GM21367 (cell line): ENCODE measurements around the gene RTN4RL1.

ENCODE experiments used
- ATAC-seq: cut with Tn5 transposase; IDR thresholded peaks from one replicate; pipeline ENCODE4 v1.9.1; 2021; ENCODE audit not compliant: unreplicated experiment

Gene RTN4RL1

DNA sequence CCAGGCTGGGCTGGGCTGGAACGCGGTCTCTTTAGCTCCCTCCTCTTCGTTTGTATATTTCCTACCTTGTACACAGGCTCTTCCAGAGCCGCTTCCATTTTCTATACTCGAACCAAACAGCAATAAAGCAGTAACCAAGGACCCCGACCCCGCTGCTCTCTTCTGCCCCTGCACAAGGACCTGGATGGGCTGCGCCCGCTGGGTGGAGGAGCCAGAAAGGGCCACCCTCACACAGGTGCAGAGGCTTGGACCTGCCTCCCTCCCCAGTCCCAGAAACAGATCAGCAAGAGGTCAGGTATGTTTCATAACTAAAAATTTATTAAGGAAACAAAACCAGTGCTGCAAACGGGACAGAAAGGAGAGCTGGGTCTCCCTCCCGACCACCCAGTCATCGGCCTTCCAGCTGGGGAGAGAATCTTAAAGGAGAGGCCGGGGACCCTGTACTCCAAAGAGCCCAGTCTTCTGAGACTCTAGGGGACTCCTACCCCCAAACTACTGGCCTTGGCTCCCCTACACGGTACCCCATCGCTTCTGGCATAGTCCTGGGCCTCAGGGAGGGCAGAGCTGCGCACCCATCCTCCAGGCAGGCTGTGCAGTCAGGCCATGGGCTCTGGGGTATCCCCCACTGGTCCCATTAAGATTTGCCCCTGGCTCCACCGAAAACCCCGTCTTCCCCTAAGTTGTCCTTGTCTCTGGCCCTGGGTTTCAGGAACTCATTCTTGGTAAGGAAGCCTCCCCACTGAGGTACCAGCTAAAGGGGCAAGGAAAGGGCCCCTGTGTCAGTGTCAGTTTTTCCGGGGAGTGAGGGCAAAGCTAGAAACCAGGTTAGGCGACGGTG, 34.6 kb upstream of the RTN4RL1 start:
- ATAC-seq = no peak

GRCh38 chr17:2058586-2059546, 33.7 kb upstream of the RTN4RL1 start:
- no peak for ATAC-seq

DNA sequence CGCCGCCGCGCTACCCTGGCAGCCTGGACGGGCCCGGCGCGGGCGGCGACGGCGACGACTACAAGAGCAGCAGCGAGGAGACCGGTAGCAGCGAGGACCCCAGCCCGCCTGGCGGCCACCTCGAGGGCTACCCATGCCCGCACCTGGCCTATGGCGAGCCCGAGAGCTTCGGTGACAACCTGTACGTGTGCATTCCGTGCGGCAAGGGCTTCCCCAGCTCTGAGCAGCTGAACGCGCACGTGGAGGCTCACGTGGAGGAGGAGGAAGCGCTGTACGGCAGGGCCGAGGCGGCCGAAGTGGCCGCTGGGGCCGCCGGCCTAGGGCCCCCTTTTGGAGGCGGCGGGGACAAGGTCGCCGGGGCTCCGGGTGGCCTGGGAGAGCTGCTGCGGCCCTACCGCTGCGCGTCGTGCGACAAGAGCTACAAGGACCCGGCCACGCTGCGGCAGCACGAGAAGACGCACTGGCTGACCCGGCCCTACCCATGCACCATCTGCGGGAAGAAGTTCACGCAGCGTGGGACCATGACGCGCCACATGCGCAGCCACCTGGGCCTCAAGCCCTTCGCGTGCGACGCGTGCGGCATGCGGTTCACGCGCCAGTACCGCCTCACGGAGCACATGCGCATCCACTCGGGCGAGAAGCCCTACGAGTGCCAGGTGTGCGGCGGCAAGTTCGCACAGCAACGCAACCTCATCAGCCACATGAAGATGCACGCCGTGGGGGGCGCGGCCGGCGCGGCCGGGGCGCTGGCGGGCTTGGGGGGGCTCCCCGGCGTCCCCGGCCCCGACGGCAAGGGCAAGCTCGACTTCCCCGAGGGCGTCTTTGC, 32.8 kb upstream of the RTN4RL1 start:
- ATAC-seq = no peak

GRCh38 chr17:2057175-2057759, 32.1 kb upstream of the RTN4RL1 start:
- ATAC-seq = no peak

DNA sequence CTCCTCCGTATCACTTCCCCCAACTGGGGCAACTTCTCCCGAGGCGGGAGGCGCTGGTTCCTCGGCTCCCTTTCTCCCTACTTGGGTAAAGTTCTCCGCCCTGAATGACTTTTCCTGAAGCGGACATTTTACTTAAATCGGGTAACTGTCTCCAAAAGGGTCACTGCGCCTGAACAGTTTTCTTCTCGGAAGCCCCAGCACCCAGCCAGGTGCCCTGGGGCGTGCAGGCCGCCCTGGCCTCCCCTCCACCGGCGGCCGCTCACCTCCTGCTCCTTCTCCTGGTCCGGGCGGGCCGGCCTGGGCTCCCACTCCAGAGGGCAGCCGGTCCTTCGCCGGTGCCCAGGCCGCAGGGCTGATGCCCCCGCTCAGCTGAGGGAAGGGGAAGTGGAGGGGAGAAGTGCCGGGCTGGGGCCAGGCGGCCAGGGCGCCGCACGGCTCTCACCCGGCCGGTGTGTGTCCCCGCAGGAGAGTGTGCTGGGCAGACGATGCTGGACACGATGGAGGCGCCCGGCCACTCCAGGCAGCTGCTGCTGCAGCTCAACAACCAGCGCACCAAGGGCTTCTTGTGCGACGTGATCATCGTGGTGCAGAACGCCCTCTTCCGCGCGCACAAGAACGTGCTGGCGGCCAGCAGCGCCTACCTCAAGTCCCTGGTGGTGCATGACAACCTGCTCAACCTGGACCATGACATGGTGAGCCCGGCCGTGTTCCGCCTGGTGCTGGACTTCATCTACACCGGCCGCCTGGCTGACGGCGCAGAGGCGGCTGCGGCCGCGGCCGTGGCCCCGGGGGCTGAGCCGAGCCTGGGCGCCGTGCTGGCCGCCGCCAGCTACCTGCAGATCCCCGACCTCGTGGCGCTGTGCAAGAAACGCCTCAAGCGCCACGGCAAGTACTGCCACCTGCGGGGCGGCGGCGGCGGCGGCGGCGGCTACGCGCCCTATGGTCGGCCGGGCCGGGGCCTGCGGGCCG, 31.4 kb upstream of the RTN4RL1 start:
- ATAC-seq = no peak

DNA sequence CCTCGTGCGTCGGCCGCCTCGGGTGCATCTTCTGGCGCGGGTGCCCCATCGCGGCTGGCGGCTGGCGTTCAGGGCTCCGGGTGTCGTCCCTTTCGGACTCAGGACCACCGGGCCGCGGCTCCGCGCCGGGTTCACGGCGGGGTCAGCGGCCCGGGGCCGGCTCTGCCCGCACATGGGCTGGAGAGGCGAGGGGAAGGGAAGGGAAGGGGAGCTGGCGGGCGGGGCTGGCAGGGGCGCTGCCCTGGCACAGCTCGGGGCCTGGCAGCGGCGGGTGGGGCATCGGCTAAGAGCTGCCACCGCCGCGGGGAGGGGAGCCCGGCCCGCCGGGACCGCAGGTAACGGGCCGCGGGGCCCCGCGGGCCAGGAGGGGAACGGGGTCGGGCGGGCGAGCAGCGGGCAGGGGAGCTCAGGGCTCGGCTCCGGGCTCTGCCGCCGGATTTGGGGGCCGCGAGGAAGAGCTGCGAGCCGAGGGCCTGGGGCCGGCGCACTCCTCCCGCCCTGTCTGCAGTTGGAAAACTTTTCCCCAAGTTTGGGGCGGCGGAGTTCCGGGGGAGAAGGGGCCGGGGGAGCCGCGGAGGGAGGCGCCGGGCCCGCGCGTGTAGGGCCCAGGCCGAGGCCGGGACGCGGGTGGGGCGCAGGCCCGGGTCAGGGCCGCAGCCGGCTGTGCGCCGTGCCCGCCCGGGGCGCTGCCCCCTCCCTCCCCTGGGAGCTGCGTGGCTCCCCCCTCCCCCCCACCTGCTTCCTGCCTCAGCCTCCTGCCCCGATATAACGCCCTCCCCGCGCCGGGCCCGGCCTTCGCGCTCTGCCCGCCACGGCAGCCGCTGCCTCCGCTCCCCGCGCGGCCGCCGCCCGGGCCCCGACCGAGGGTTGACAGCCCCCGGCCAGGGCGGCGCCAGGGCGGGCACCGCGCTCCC, 30.4 kb upstream of the RTN4RL1 start:
- ATAC-seq = no peak

- no peak for ATAC-seq
Measured at GRCh38 chr17:2054512-2055291, 29.6 kb upstream of the RTN4RL1 start, which contains the start of gene HIC1. Gene HIC1, plus strand, starts transcription at chr17:2055103. Its CDS starts 1,588 bp downstream, at chr17:2056691.

GRCh38 chr17:2054262-2054511, 29.1 kb upstream of the RTN4RL1 start:
- ATAC-seq = no peak

- ATAC-seq = no peak
Measured at GRCh38 chr17:2053380-2054261, 28.5 kb upstream of the RTN4RL1 start.

DNA sequence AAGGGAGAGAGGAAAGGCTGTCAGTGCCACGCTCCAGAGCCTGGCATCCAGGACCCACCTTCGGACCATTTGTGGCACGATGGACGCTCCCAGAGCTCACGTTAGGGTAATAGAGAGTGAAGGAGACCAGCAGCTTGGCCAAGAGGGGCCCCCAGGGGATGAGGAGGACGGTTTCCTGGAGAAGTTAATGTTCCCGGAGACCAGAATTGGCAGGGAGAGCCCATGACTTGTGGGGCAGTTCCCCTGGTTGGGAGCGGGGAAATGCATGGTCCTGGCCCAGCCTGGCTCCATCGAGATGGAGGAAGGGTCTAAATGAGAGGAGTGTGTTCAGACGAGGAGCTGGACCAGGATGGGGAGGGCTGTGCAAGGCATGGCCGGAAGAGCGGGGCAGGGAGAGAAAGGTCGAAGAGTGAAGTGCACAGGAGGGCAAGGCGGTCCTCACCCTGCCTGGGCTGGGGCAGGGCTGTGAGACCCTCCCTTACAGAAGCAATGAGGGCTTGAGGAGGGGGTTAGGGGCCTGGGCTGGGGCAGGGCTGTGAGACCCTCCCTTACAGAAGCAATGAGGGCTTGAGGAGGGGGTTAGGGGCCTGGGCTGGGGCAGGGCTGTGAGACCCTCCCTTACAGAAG, 26.9 kb upstream of the RTN4RL1 start:
- no peak for ATAC-seq

DNA sequence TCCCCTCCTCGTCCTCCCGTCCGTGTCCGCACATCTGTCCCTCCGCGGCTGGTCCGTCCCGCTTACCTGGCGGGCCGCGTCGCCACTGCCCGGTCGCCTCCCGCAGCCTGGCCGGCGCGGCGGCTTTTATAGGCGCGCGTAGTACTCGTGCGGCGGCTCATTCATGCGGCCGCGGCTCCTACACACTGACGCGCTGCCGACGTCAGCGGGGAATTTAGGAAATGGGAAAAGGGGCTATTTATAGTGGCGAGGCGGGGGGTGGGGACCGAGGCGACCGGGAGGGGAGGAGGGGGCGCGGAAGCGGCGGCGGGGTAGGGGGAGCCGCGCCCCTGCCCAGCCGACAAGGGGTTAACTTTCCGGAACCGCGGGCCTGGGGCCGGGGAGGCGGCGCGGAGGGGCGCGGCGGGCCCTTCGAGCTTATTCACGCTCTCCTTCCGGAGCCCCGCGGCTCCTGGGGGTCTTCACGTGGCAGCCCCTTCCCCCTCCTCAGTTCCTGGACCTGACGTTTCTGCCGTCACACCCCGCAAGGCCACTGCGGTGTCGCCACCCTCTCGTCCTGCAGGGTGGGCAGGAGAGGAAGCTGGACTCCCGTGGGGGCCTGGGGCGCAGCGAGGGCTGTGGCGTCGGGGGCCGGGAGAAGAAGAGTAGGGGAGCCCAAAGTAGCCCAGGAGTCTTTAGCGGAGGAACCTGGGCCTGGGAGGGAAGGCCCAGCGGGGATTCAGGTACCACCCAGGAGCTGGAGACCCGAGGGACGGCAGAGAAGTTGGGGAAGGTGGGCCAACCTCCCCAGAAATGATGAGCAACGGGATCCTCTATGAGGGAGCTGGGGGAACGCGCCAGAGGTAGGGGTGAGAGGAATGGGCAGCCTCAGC, 26.2 kb upstream of the RTN4RL1 start:
- ATAC-seq = no peak

- no peak for ATAC-seq
Measured at GRCh38 chr17:2050300-2051060, 25.3 kb upstream of the RTN4RL1 start.

DNA sequence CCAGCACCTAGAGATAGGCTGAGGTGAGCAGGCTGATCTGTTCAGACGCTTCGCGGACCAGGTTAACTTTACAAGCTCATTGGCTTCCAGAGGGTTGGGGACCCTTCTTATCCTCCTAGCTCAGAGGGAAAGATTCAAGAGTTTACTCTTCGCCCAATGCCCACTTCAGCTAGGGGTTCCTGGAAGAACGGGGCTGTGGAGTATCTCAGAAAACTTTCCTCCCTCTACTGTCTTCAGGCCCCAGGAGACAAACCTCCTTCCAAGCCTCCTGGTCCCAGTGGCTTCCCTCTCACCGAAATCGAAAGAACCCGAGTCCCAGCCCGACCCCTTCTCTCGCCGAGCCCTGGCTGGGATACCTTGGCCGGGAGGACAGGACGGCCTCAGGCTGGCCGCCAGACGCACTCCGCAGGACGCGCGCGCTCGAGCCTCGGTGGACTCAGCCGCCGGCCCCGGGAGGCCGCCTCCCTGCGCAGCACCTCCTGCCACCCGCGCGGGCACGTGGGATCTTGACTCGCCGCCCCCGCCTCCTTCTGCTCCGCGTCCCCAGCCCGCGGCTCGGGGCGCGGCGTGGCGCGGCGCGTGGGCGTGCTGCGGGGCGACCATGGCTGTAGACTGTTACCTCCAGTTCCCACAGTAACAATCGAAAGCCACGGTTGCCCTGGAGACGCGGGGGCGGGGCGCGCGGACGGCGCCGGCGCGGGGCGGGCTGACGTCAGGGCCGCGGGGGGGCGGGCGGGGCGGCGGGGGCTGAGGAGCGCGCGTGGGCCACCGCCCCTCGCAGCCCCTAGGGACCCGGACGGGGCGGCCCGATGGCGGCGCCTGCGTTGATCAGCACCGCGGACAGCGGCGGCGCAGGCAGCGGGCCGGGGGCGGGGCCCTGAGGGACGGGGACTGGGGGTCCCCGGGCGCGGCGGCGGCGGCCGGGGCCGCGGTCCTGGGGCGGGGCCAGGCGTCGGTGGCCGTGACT, 24.5 kb upstream of the RTN4RL1 start:
- no peak for ATAC-seq

DNA sequence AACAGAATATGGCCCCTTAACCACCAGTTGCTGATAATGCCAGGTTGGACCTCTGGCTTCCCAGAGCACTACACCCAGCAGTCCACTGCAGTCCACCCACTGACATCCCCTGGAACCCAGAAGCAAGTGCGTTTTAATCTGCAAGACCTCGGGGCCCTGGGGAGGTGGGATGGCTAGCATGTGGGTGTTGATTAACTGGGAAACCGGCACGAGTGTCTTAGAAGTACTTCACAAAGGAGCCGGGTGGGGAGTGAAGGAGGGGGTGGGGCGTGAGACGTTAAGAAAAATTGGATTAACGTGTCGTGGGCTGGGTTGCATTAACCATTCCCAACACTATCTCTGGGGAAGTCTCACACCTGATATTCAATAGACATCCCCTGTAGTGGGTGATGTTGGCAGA, 23.7 kb upstream of the RTN4RL1 start:
- no peak for ATAC-seq
